ENCODE results near the gene PPIP5K2.

- TF ChIP-seq, protein P1, sequence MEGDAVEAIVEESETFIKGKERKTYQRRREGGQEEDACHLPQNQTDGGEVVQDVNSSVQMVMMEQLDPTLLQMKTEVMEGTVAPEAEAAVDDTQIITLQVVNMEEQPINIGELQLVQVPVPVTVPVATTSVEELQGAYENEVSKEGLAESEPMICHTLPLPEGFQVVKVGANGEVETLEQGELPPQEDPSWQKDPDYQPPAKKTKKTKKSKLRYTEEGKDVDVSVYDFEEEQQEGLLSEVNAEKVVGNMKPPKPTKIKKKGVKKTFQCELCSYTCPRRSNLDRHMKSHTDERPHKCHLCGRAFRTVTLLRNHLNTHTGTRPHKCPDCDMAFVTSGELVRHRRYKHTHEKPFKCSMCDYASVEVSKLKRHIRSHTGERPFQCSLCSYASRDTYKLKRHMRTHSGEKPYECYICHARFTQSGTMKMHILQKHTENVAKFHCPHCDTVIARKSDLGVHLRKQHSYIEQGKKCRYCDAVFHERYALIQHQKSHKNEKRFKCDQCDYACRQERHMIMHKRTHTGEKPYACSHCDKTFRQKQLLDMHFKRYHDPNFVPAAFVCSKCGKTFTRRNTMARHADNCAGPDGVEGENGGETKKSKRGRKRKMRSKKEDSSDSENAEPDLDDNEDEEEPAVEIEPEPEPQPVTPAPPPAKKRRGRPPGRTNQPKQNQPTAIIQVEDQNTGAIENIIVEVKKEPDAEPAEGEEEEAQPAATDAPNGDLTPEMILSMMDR (IDR thresholded peaks at IDR 0.05), result no peak
- TF ChIP-seq POLR2A (IDR thresholded peaks at IDR 0.05), result no peak
These were observed 18.9 kb upstream of the PPIP5K2 start for GRCh38 chr5:103101079-103101750.

Measured in testis (tissue), 2 donors.